H9 (cell line): ENCODE measurements around the gene KLF1. TPM values are rescaled to one million over a fixed set of nuclear protein-coding genes. Genes with fewer than 3 reads are reported as not detected.
A peak's percentile ranks its signal among the peaks of the same experiment; 100 is the strongest.

Experiments
- DNase-seq: peaks from one replicate; pipeline ENCODE4 v3.0.0-alpha.2; 2017
- H2AFZ ChIP-seq: one replicate; pipeline ENCODE4 v1.6.1; 2013; ENCODE audit warnings: mild to moderate bottlenecking, low read length, control low read depth, moderate library complexity
- H2AK5ac ChIP-seq: 2 replicates; pipeline ENCODE4 v1.6.1; 2013; ENCODE audit warnings: low read length, control low read depth, mixed read lengths; ENCODE audit not compliant: insufficient read length
- H2BK120ac ChIP-seq: one replicate; pipeline ENCODE4 v1.6.1; 2013; ENCODE audit warnings: low read depth, mild to moderate bottlenecking, low read length, control low read depth, inconsistent platforms; ENCODE audit not compliant: poor library complexity, severe bottlenecking
- H2BK12ac ChIP-seq: 2 replicates; pipeline ENCODE4 v1.6.1; 2013; ENCODE audit warnings: low read length, control low read depth, mixed read lengths, low read depth; ENCODE audit not compliant: insufficient read length
- H2BK15ac ChIP-seq: 2 replicates; pipeline ENCODE4 v1.6.1; 2013; ENCODE audit warnings: low read depth, low read length, control low read depth
- H2BK20ac ChIP-seq: one replicate; pipeline ENCODE4 v1.6.1; 2013; ENCODE audit warnings: low read depth, mild to moderate bottlenecking, low read length, control low read depth, inconsistent platforms; ENCODE audit not compliant: poor library complexity, severe bottlenecking
- H2BK5ac ChIP-seq: 2 replicates; pipeline ENCODE4 v1.6.1; 2013; ENCODE audit warnings: low read length, control low read depth, mixed read lengths; ENCODE audit not compliant: insufficient read length
- H3K14ac ChIP-seq: 2 replicates; pipeline ENCODE4 v1.6.1; 2013; ENCODE audit warnings: low read length, control low read depth; ENCODE audit not compliant: insufficient read depth
- H3K18ac ChIP-seq: 2 replicates; pipeline ENCODE4 v1.6.1; 2013; ENCODE audit warnings: low read depth, mild to moderate bottlenecking, mixed read lengths, low read length, control low read depth; ENCODE audit not compliant: insufficient read length
- H3K23ac ChIP-seq: 2 replicates; pipeline ENCODE4 v1.6.1; 2013; ENCODE audit warnings: low read length, control low read depth, mixed read lengths, low read depth; ENCODE audit not compliant: insufficient read length
- H3K23me2 ChIP-seq: 2 replicates; pipeline ENCODE4 v1.6.1; 2013; ENCODE audit warnings: low read depth, mild to moderate bottlenecking, mixed read lengths, low read length, control low read depth; ENCODE audit not compliant: insufficient read length, poor library complexity, severe bottlenecking
- H3K27ac ChIP-seq: 2 replicates; pipeline ENCODE4 v1.5.1; 2013; ENCODE audit warnings: low read length, control low read depth, mixed read lengths, low read depth; ENCODE audit not compliant: insufficient read length
- H3K27me3 ChIP-seq: 2 replicates; pipeline ENCODE4 v1.6.1; 2013; ENCODE audit warnings: low read length, control low read depth, inconsistent platforms; ENCODE audit not compliant: insufficient read depth
- H3K4ac ChIP-seq: 2 replicates; pipeline ENCODE4 v1.6.1; 2013; ENCODE audit warnings: low read depth, mild to moderate bottlenecking, control low read depth, inconsistent platforms, low read length, moderate library complexity
- H3K4me1 ChIP-seq: 2 replicates; pipeline ENCODE4 v1.6.1; 2013; ENCODE audit warnings: low read length, control low read depth, inconsistent platforms; ENCODE audit not compliant: insufficient read depth
- H3K4me2 ChIP-seq: 2 replicates; pipeline ENCODE4 v1.6.1; 2013; ENCODE audit warnings: low read length, control low read depth, mixed read lengths; ENCODE audit not compliant: insufficient read length, insufficient read depth
- H3K56ac ChIP-seq: 2 replicates; pipeline ENCODE4 v1.6.1; 2013; ENCODE audit warnings: low read depth, mild to moderate bottlenecking, mixed read lengths, low read length, control low read depth; ENCODE audit not compliant: insufficient read length
- H3K79me1 ChIP-seq: 2 replicates; pipeline ENCODE4 v1.6.1; 2013; ENCODE audit warnings: low read depth, mild to moderate bottlenecking, moderate library complexity, low read length, control low read depth, inconsistent platforms; ENCODE audit not compliant: insufficient read depth, poor library complexity, severe bottlenecking
- H3K79me2 ChIP-seq: 2 replicates; pipeline ENCODE4 v1.6.1; 2013; ENCODE audit warnings: low read length, control low read depth, inconsistent platforms; ENCODE audit not compliant: insufficient read depth
- H3K9ac ChIP-seq: 2 replicates; pipeline ENCODE4 v1.6.1; 2013; ENCODE audit warnings: low read length, control low read depth, mixed read lengths; ENCODE audit not compliant: insufficient read length; ENCODE audit errors: extremely low read depth
- H3K9me3 ChIP-seq: one replicate; pipeline ENCODE4 v1.6.1; 2013; ENCODE audit warnings: low read depth, low read length, inconsistent platforms; ENCODE audit not compliant: control insufficient read depth
- H3T11ph ChIP-seq: one replicate; pipeline ENCODE4 v1.6.1; 2013; ENCODE audit warnings: mild to moderate bottlenecking, low read length, control low read depth, inconsistent platforms
- H4K20me1 ChIP-seq: one replicate; pipeline ENCODE4 v1.6.1; 2013; ENCODE audit not compliant: control insufficient read depth, insufficient read length, insufficient read depth
- H4K5ac ChIP-seq: 2 replicates; pipeline ENCODE4 v1.6.1; 2013; ENCODE audit warnings: low read depth, mild to moderate bottlenecking, mixed read lengths, low read length, control low read depth; ENCODE audit not compliant: insufficient read length
- H4K8ac ChIP-seq: replicated peaks from 2 replicates; pipeline ENCODE4 v1.6.1; 2013; ENCODE audit warnings: low read length, control low read depth, mixed read lengths, low read depth; ENCODE audit not compliant: insufficient read length
- H4K91ac ChIP-seq: 2 replicates; pipeline ENCODE4 v1.6.1; 2013; ENCODE audit warnings: low read depth, mild to moderate bottlenecking, moderate library complexity, mixed read lengths, low read length, control low read depth; ENCODE audit not compliant: insufficient read length
- H3K27ac Mint-ChIP-seq, 3 experiments: 2 replicates in 2 of 3; 3 replicates in 1 of 3; pipeline ENCODE4 v1.8.0; 2020 to 2021; ENCODE audit warnings: mixed read lengths in 3 of 3, mild to moderate bottlenecking in 1 of 3, moderate library complexity in 1 of 3
- H3K27me3 Mint-ChIP-seq: 2 replicates; pipeline ENCODE4 v1.8.0; 2021; ENCODE audit warnings: low read depth, mild to moderate bottlenecking, moderate library complexity, mixed read lengths
- H3K36me3 Mint-ChIP-seq, 3 experiments: 2 replicates in 2 of 3; 3 replicates in 1 of 3; pipeline ENCODE4 v1.8.0; 2020 to 2021; ENCODE audit warnings: low read depth in 3 of 3, mixed read lengths in 3 of 3; ENCODE audit not compliant: insufficient read depth in 1 of 3
- H3K4me1 Mint-ChIP-seq, 2 experiments: 2 replicates each; pipeline ENCODE4 v1.8.0; 2020; ENCODE audit warnings: mixed read lengths in 2 of 2
- H3K4me3 Mint-ChIP-seq, 2 experiments: 2 replicates in 1 of 2; 3 replicates in 1 of 2; pipeline ENCODE4 v1.8.0; 2020 to 2021; ENCODE audit warnings: mild to moderate bottlenecking in 2 of 2, mixed read lengths in 2 of 2, moderate library complexity in 1 of 2
- H3K9me3 Mint-ChIP-seq, 2 experiments: 2 replicates in 1 of 2; 3 replicates in 1 of 2; pipeline ENCODE4 v1.8.0; 2020; ENCODE audit warnings: mild to moderate bottlenecking in 2 of 2, mixed read lengths in 2 of 2, moderate library complexity in 1 of 2
- CTCF ChIP-seq: fragments of 200-600 bp; sonication (generic); conservative IDR thresholded peaks from 3 replicates; pipeline ENCODE4 v1.8.0; 2021; ENCODE audit warnings: antibody characterized with exemption, mild to moderate bottlenecking
- WGBS: extraction: QIAGEN DNeasy Blood & Tissue Kit; methylation state at CpG from one replicate; pipeline ENCODE4 v1.1.7; 2013; ENCODE audit warnings: missing lambda C conversion rate, low lambda C conversion rate, mixed read lengths; ENCODE audit not compliant: insufficient read length; ENCODE audit errors: extremely low coverage; 5-methylcytosine and 5-hydroxymethylcytosine counted together
- total RNA-seq: library from RNA; stranded (reverse); gene quantifications from 2 replicates; pipeline ENCODE4 v1.2.1, GENCODE V29; 2021

Gene KLF1
- total RNA-seq, 1 experiment from 2014 or later = 0.37 TPM

GRCh38 chr19:12866416-12867119 lies 20.4 kb downstream of the KLF1 start:
- DNase-seq = peak; percentile 71
- no peak overlapping the region for H2BK12ac ChIP-seq
- no peak overlapping the region for H2AFZ ChIP-seq
- peaks cover 5% of the 10 kb centered on the region for H3K23me2 ChIP-seq
- H3K27ac ChIP-seq = no peak overlapping the region
- no peaks in the 10 kb centered on the region for H3K27me3 ChIP-seq
- H3K23ac ChIP-seq = no peak overlapping the region
- H3K79me1 ChIP-seq = no peaks in the 10 kb centered on the region
- no peaks in the 10 kb centered on the region for H3K9me3 ChIP-seq
- no peaks in the 10 kb centered on the region; a peak in 1 of 5 replicates for H3K9me3 Mint-ChIP-seq
- peaks cover 3% of the 10 kb centered on the region; the same call in 1 of the 2 replicates for H3K4me1 ChIP-seq
- peaks cover 11 to 20% (median 13%) of the 10 kb centered on the region in 3 experiments for H3K36me3 Mint-ChIP-seq
- H4K91ac ChIP-seq = no peak overlapping the region
- no peak overlapping the region for H3K9ac ChIP-seq
- H3K4me3 Mint-ChIP-seq = peak overlapping the region; percentile 44 to 77
- no peak overlapping the region; the same call in 1 of the 2 replicates for H3K14ac ChIP-seq
- peaks cover 7% of the 10 kb centered on the region for H4K20me1 ChIP-seq
- no peak overlapping the region for H3K56ac ChIP-seq
- no peaks in the 10 kb centered on the region for H3K79me2 ChIP-seq
- no peak overlapping the region for H2BK120ac ChIP-seq
- no peak overlapping the region for H3K18ac ChIP-seq
- no peak for TF ChIP-seq CTCF
- peaks cover 24 to 32% of the 10 kb centered on the region in 2 experiments for H3K4me1 Mint-ChIP-seq
- H3K27me3 Mint-ChIP-seq = peaks cover 11% of the 10 kb centered on the region
- H4K5ac ChIP-seq = no peak overlapping the region
- peak overlapping the region in 1 of 3 experiments; percentile 95; a peak in 3 of 7 replicates for H3K27ac Mint-ChIP-seq
- peak overlapping the region; percentile 74 for H3K4me2 ChIP-seq
- no peak overlapping the region for H3T11ph ChIP-seq
- no peak overlapping the region for H2BK15ac ChIP-seq
- H2BK5ac ChIP-seq = no peak overlapping the region
- no CpG with 5 or more reads among the region's 29 CpGs for whole genome bisulfite sequencing
- H2AK5ac ChIP-seq = no peak overlapping the region
- H3K4ac ChIP-seq = no peak overlapping the region
- no peak overlapping the region for H2BK20ac ChIP-seq
- no peak overlapping the region for H4K8ac ChIP-seq
